Measurements from ENCODE around the gene CDKL1.

DNA sequence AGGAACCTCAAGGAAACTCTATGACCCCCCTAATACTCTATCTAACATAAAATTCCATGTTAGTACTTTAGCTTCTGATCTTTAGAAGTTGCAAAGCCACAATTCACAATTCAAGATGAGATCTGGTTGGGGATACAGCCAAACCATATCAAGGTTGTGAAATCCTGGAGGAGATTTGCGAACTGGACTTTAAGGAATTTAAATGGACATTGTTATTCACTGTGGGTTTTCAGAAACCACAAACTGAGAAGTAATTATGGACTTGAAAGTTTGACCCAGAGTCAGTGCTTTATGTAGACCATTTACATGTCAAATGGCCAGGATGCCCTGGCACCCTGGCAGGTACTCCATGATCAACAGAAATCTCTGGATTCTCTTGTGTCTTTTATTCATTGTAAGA lies 14.2 kb upstream of the CDKL1 start:
- TF ChIP-seq, protein P1, sequence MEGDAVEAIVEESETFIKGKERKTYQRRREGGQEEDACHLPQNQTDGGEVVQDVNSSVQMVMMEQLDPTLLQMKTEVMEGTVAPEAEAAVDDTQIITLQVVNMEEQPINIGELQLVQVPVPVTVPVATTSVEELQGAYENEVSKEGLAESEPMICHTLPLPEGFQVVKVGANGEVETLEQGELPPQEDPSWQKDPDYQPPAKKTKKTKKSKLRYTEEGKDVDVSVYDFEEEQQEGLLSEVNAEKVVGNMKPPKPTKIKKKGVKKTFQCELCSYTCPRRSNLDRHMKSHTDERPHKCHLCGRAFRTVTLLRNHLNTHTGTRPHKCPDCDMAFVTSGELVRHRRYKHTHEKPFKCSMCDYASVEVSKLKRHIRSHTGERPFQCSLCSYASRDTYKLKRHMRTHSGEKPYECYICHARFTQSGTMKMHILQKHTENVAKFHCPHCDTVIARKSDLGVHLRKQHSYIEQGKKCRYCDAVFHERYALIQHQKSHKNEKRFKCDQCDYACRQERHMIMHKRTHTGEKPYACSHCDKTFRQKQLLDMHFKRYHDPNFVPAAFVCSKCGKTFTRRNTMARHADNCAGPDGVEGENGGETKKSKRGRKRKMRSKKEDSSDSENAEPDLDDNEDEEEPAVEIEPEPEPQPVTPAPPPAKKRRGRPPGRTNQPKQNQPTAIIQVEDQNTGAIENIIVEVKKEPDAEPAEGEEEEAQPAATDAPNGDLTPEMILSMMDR (conservative IDR thresholded peaks at IDR 0.05; ENCODE audit: low read depth, low read length): no peak
- TF ChIP-seq EZH2 (IDR thresholded peaks at IDR 0.05; ENCODE audit: low read length, unreplicated experiment) (no peak), EZH2phosphoT487 (IDR thresholded peaks at IDR 0.05; ENCODE audit: borderline replicate concordance, low read length) (no peak)
